Measurements from ENCODE around the gene LRRC63. TPM values are rescaled to one million over a fixed set of nuclear protein-coding genes. Genes with fewer than 3 reads are reported as not detected.

The LRRC63 gene
- total RNA-seq, 2 experiments from 2014 or later: 0.14 to 0.56 TPM

GRCh38 chr13:46297361-46297811 lies 85.7 kb downstream of the LRRC63 start:
- H3K27ac Mint-ChIP-seq: peak overlapping the region; percentile 98
- H3K36me3 Mint-ChIP-seq: peaks cover 32% of the 10 kb centered on the region
- peaks cover 49% of the 10 kb centered on the region for H3K4me1 Mint-ChIP-seq
- no peak for DNase-seq
- no peaks in the 10 kb centered on the region for H3K27me3 Mint-ChIP-seq
- H3K4me3 Mint-ChIP-seq: no peak overlapping the region
- H3K9me3 Mint-ChIP-seq: peaks cover 25% of the 10 kb centered on the region

- DNase-seq: no peak
- peaks cover 25% of the 10 kb centered on the region for H3K9me3 Mint-ChIP-seq
- peak overlapping the region; percentile 69 for H3K27ac Mint-ChIP-seq
- no peaks in the 10 kb centered on the region for H3K27me3 Mint-ChIP-seq
- peak overlapping the region; percentile 66 for H3K4me3 Mint-ChIP-seq
- peaks cover 19% of the 10 kb centered on the region for H3K4me1 Mint-ChIP-seq
- H3K36me3 Mint-ChIP-seq: peaks cover 18% of the 10 kb centered on the region
Observed at GRCh38 chr13:46303742-46304385, 92.1 kb downstream of the LRRC63 start.

- H3K27me3 Mint-ChIP-seq: no peaks in the 10 kb centered on the region
- no peak for DNase-seq
- H3K36me3 Mint-ChIP-seq: peaks cover 15% of the 10 kb centered on the region
- H3K4me3 Mint-ChIP-seq: no peak overlapping the region
- H3K9me3 Mint-ChIP-seq: peaks cover 23% of the 10 kb centered on the region
- no peak overlapping the region for H3K27ac Mint-ChIP-seq
- peaks cover 19% of the 10 kb centered on the region for H3K4me1 Mint-ChIP-seq
Observed at GRCh38 chr13:46304546-46304945, 92.8 kb downstream of the LRRC63 start.

GRCh38 chr13:46307554-46307953 lies 95.8 kb downstream of the LRRC63 start:
- Mint-ChIP-seq H3K4me1 (peaks cover 17% of the 10 kb centered on the region), H3K36me3 (peaks cover 33% of the 10 kb centered on the region), H3K27ac (no peak overlapping the region), H3K4me3 (no peak overlapping the region), H3K9me3 (peaks cover 16% of the 10 kb centered on the region), H3K27me3 (no peaks in the 10 kb centered on the region)
- DNase-seq: no peak

GRCh38 chr13:46310066-46310465 lies 98.3 kb downstream of the LRRC63 start:
- peaks cover 48% of the 10 kb centered on the region for H3K36me3 Mint-ChIP-seq
- H3K4me1 Mint-ChIP-seq: peaks cover 15% of the 10 kb centered on the region
- H3K9me3 Mint-ChIP-seq: peaks cover 16% of the 10 kb centered on the region
- no peak overlapping the region for H3K27ac Mint-ChIP-seq
- no peak overlapping the region for H3K4me3 Mint-ChIP-seq
- no peaks in the 10 kb centered on the region for H3K27me3 Mint-ChIP-seq
- no peak for DNase-seq

- peaks cover 19% of the 10 kb centered on the region for H3K4me1 Mint-ChIP-seq
- H3K27me3 Mint-ChIP-seq: no peaks in the 10 kb centered on the region
- H3K4me3 Mint-ChIP-seq: no peak overlapping the region
- H3K27ac Mint-ChIP-seq: no peak overlapping the region
- DNase-seq: no peak
- peaks cover 16% of the 10 kb centered on the region for H3K9me3 Mint-ChIP-seq
- peaks cover 53% of the 10 kb centered on the region for H3K36me3 Mint-ChIP-seq
Observed at GRCh38 chr13:46311217-46311616, 99.5 kb downstream of the LRRC63 start.

- no peaks in the 10 kb centered on the region for H3K27me3 Mint-ChIP-seq
- H3K4me1 Mint-ChIP-seq: peaks cover 16% of the 10 kb centered on the region
- peaks cover 58% of the 10 kb centered on the region for H3K36me3 Mint-ChIP-seq
- peaks cover 16% of the 10 kb centered on the region for H3K9me3 Mint-ChIP-seq
- H3K27ac Mint-ChIP-seq: no peak overlapping the region
- no peak overlapping the region for H3K4me3 Mint-ChIP-seq
- DNase-seq: no peak
Observed at GRCh38 chr13:46313024-46313423, 101.3 kb downstream of the LRRC63 start.

- Mint-ChIP-seq H3K4me3 (peak overlapping the region; percentile 58), H3K27ac (peak overlapping the region; percentile 93), H3K36me3 (peaks cover 58% of the 10 kb centered on the region), H3K9me3 (peaks cover 16% of the 10 kb centered on the region), H3K27me3 (no peaks in the 10 kb centered on the region), H3K4me1 (peaks cover 22% of the 10 kb centered on the region)
- DNase-seq: no peak
Observed at GRCh38 chr13:46313432-46314257, 101.9 kb downstream of the LRRC63 start.

- no peak for DNase-seq
- no peaks in the 10 kb centered on the region for H3K27me3 Mint-ChIP-seq
- H3K4me3 Mint-ChIP-seq: no peak overlapping the region
- H3K4me1 Mint-ChIP-seq: peaks cover 27% of the 10 kb centered on the region
- H3K36me3 Mint-ChIP-seq: peaks cover 61% of the 10 kb centered on the region
- H3K9me3 Mint-ChIP-seq: peaks cover 16% of the 10 kb centered on the region
- H3K27ac Mint-ChIP-seq: no peak overlapping the region
Observed at GRCh38 chr13:46314587-46314986, 102.9 kb downstream of the LRRC63 start.

- Mint-ChIP-seq H3K36me3 (peaks cover 57% of the 10 kb centered on the region), H3K27ac (no peak overlapping the region), H3K4me3 (no peak overlapping the region), H3K4me1 (peaks cover 27% of the 10 kb centered on the region), H3K9me3 (peaks cover 16% of the 10 kb centered on the region), H3K27me3 (no peaks in the 10 kb centered on the region)
- DNase-seq: no peak
Observed at GRCh38 chr13:46315036-46315435, 103.3 kb downstream of the LRRC63 start.

GRCh38 chr13:46315491-46316075 lies 103.9 kb downstream of the LRRC63 start:
- DNase-seq: no peak
- Mint-ChIP-seq H3K36me3 (peaks cover 57% of the 10 kb centered on the region), H3K4me1 (peaks cover 31% of the 10 kb centered on the region), H3K27me3 (no peaks in the 10 kb centered on the region), H3K4me3 (no peak overlapping the region), H3K9me3 (peaks cover 13% of the 10 kb centered on the region), H3K27ac (no peak overlapping the region)

- H3K9me3 Mint-ChIP-seq: peaks cover 9% of the 10 kb centered on the region
- H3K4me1 Mint-ChIP-seq: peaks cover 42% of the 10 kb centered on the region
- H3K4me3 Mint-ChIP-seq: no peak overlapping the region
- H3K27me3 Mint-ChIP-seq: no peaks in the 10 kb centered on the region
- no peak for DNase-seq
- peaks cover 44% of the 10 kb centered on the region for H3K36me3 Mint-ChIP-seq
- H3K27ac Mint-ChIP-seq: no peak overlapping the region
Observed at GRCh38 chr13:46317120-46317519, 105.4 kb downstream of the LRRC63 start.

GRCh38 chr13:46318986-46319385 lies 107.3 kb downstream of the LRRC63 start:
- Mint-ChIP-seq H3K27me3 (no peaks in the 10 kb centered on the region), H3K4me3 (peak overlapping the region; percentile 5), H3K36me3 (peaks cover 31% of the 10 kb centered on the region), H3K27ac (no peak overlapping the region), H3K4me1 (peaks cover 36% of the 10 kb centered on the region), H3K9me3 (peaks cover 7% of the 10 kb centered on the region)
- DNase-seq: no peak

- no peaks in the 10 kb centered on the region for H3K27me3 Mint-ChIP-seq
- peak overlapping the region; percentile 90 for H3K27ac Mint-ChIP-seq
- H3K4me1 Mint-ChIP-seq: peaks cover 28% of the 10 kb centered on the region
- no peak for DNase-seq
- H3K4me3 Mint-ChIP-seq: peak overlapping the region; percentile 78
- peaks cover 22% of the 10 kb centered on the region for H3K36me3 Mint-ChIP-seq
- peaks cover 5% of the 10 kb centered on the region for H3K9me3 Mint-ChIP-seq
Observed at GRCh38 chr13:46320406-46320805, 108.7 kb downstream of the LRRC63 start.

- no peaks in the 10 kb centered on the region for H3K27me3 Mint-ChIP-seq
- peak overlapping the region; percentile 90 for H3K27ac Mint-ChIP-seq
- DNase-seq: no peak
- peaks cover 27% of the 10 kb centered on the region for H3K4me1 Mint-ChIP-seq
- H3K36me3 Mint-ChIP-seq: peaks cover 20% of the 10 kb centered on the region
- H3K4me3 Mint-ChIP-seq: peak overlapping the region; percentile 78
- peaks cover 5% of the 10 kb centered on the region for H3K9me3 Mint-ChIP-seq
Observed at GRCh38 chr13:46320821-46321220, 109.1 kb downstream of the LRRC63 start.

Measured in activated naive CD8-positive, alpha-beta T cell treated with anti-CD3 and anti-CD28 coated beads for 36 hours (primary cell).